Stimulated activated naive B cell treated with anti-CD40 and anti-IgM and Interleukin-4, amounts not matched to agents 10 μg/mL and 1 μg/mL and 100 μg/mL, for 72 hours (primary cell): ENCODE measurements around the gene ZBP1.
A peak's percentile ranks its signal among the peaks of the same experiment; 100 is the strongest.

Experiments used
- ATAC-seq, 2 donors: fragments of 150-1000 bp; cut with Tn5 transposase; replicated peaks; 2 replicates each; pipeline ENCODE4 v1.10.0; 2021; ENCODE audit warnings: moderate library complexity in 1 of 2
- DNase-seq: peaks from one replicate; pipeline ENCODE4 v3.0.0; 2021
- H3K27ac Mint-ChIP-seq: one replicate; pipeline ENCODE4 v1.8.0; 2022; ENCODE audit warnings: mild to moderate bottlenecking, mixed read lengths
- H3K27me3 Mint-ChIP-seq, 2 donors: one replicate each; pipeline ENCODE4 v1.8.0; 2022; ENCODE audit warnings: mixed read lengths in 2 of 2
- H3K36me3 Mint-ChIP-seq, 2 donors: one replicate each; pipeline ENCODE4 v1.8.0; 2022; ENCODE audit warnings: mixed read lengths in 2 of 2, mild to moderate bottlenecking in 1 of 2
- H3K4me1 Mint-ChIP-seq, 2 donors: one replicate each; pipeline ENCODE4 v1.8.0; 2022; ENCODE audit warnings: mixed read lengths in 2 of 2, mild to moderate bottlenecking in 1 of 2
- H3K4me3 Mint-ChIP-seq, 2 donors: one replicate each; pipeline ENCODE4 v1.8.0; 2022; ENCODE audit warnings: mild to moderate bottlenecking in 2 of 2, mixed read lengths in 2 of 2, moderate library complexity in 1 of 2
- H3K9me3 Mint-ChIP-seq, 2 donors: one replicate each; pipeline ENCODE4 v1.8.0; 2022; ENCODE audit warnings: mixed read lengths in 2 of 2, mild to moderate bottlenecking in 1 of 2

ZBP1 gene

GRCh38 chr20:57611586-57612311 is 8.5 kb downstream of the ZBP1 start:
- no peak overlapping the region for H3K4me3 Mint-ChIP-seq
- no peaks in the 10 kb centered on the region for H3K9me3 Mint-ChIP-seq
- H3K27me3 Mint-ChIP-seq, result no peaks in the 10 kb centered on the region
- H3K4me1 Mint-ChIP-seq, result peaks cover 15 to 23% of the 10 kb centered on the region in 2 donors
- H3K27ac Mint-ChIP-seq, result no peak overlapping the region
- ATAC-seq (no peak), DNase-seq (no peak)
- H3K36me3 Mint-ChIP-seq, result peaks cover 14 to 33% of the 10 kb centered on the region in 2 donors

GRCh38 chr20:57610261-57610952 is 9.8 kb downstream of the ZBP1 start:
- ATAC-seq, result no peak
- H3K9me3 Mint-ChIP-seq, result no peaks in the 10 kb centered on the region
- H3K4me3 Mint-ChIP-seq, result no peak overlapping the region
- DNase-seq, result no peak
- no peaks in the 10 kb centered on the region for H3K27me3 Mint-ChIP-seq
- peak overlapping the region; percentile 44 for H3K27ac Mint-ChIP-seq
- peaks cover 14 to 33% of the 10 kb centered on the region in 2 donors for H3K36me3 Mint-ChIP-seq
- peaks cover 14 to 15% of the 10 kb centered on the region in 2 donors for H3K4me1 Mint-ChIP-seq

- H3K9me3 Mint-ChIP-seq, result no peaks in the 10 kb centered on the region
- H3K36me3 Mint-ChIP-seq, result peaks cover 14 to 33% of the 10 kb centered on the region in 2 donors
- H3K27me3 Mint-ChIP-seq, result no peaks in the 10 kb centered on the region
- H3K27ac Mint-ChIP-seq, result no peak overlapping the region
- H3K4me1 Mint-ChIP-seq, result peaks cover 14 to 15% of the 10 kb centered on the region in 2 donors
- DNase-seq (no peak), ATAC-seq (no peak)
- no peak overlapping the region for H3K4me3 Mint-ChIP-seq
These were observed 10.4 kb downstream of the ZBP1 start for GRCh38 chr20:57609842-57610167.

- Mint-ChIP-seq H3K4me3 (no peak overlapping the region), H3K36me3 (peaks cover 11 to 28% of the 10 kb centered on the region in 2 donors), H3K27ac (no peak overlapping the region), H3K9me3 (no peaks in the 10 kb centered on the region), H3K4me1 (peaks cover 14 to 18% of the 10 kb centered on the region in 2 donors), H3K27me3 (no peaks in the 10 kb centered on the region)
- no peak for ATAC-seq
- no peak for DNase-seq
These were observed 11.0 kb downstream of the ZBP1 start for GRCh38 chr20:57609086-57609841.

GRCh38 chr20:57608516-57608915 is 11.7 kb downstream of the ZBP1 start:
- H3K9me3 Mint-ChIP-seq, result no peaks in the 10 kb centered on the region
- H3K4me3 Mint-ChIP-seq, result no peak overlapping the region
- H3K27me3 Mint-ChIP-seq, result no peaks in the 10 kb centered on the region
- H3K36me3 Mint-ChIP-seq, result peaks cover 11 to 28% of the 10 kb centered on the region in 2 donors
- ATAC-seq, result no peak
- H3K4me1 Mint-ChIP-seq, result peaks cover 14 to 18% of the 10 kb centered on the region in 2 donors
- H3K27ac Mint-ChIP-seq, result no peak overlapping the region
- no peak for DNase-seq

- Mint-ChIP-seq H3K9me3 (peaks cover 0 to 1% of the 10 kb centered on the region in 2 donors), H3K27ac (no peak overlapping the region), H3K4me3 (no peak overlapping the region), H3K27me3 (peaks cover 4 to 5% of the 10 kb centered on the region in 2 donors), H3K4me1 (peaks cover 16 to 20% of the 10 kb centered on the region in 2 donors), H3K36me3 (peaks cover 10 to 23% of the 10 kb centered on the region in 2 donors)
- DNase-seq (no peak), ATAC-seq (no peak)
These were observed 14.3 kb downstream of the ZBP1 start for GRCh38 chr20:57605878-57606277.

- Mint-ChIP-seq H3K36me3 (peaks cover 4 to 17% of the 10 kb centered on the region in 2 donors), H3K27ac (no peak overlapping the region), H3K4me3 (no peak overlapping the region), H3K27me3 (peaks cover 5 to 6% of the 10 kb centered on the region in 2 donors), H3K4me1 (peaks cover 10 to 15% of the 10 kb centered on the region in 2 donors), H3K9me3 (peaks cover 0 to 1% of the 10 kb centered on the region in 2 donors)
- ATAC-seq, result no peak
- no peak for DNase-seq
These were observed 15.2 kb downstream of the ZBP1 start for GRCh38 chr20:57605045-57605444.

- peaks cover 5 to 7% of the 10 kb centered on the region in 2 donors for H3K4me1 Mint-ChIP-seq
- H3K27me3 Mint-ChIP-seq, result peaks cover 5 to 6% of the 10 kb centered on the region in 2 donors
- peaks cover 0 to 1% of the 10 kb centered on the region in 2 donors for H3K9me3 Mint-ChIP-seq
- ATAC-seq (no peak), DNase-seq (no peak)
- peaks cover under 1 to 2% of the 10 kb centered on the region in 2 donors for H3K36me3 Mint-ChIP-seq
- H3K4me3 Mint-ChIP-seq, result no peak overlapping the region
- H3K27ac Mint-ChIP-seq, result no peak overlapping the region
These were observed 17.1 kb downstream of the ZBP1 start for GRCh38 chr20:57603120-57603519.

- peaks cover 0 to 1% of the 10 kb centered on the region in 2 donors for H3K9me3 Mint-ChIP-seq
- H3K4me1 Mint-ChIP-seq, result peaks cover 11 to 12% of the 10 kb centered on the region in 2 donors
- DNase-seq (no peak), ATAC-seq (no peak)
- H3K27ac Mint-ChIP-seq, result peak overlapping the region; percentile 32
- no peak overlapping the region for H3K4me3 Mint-ChIP-seq
- H3K27me3 Mint-ChIP-seq, result peaks cover 5 to 6% of the 10 kb centered on the region in 2 donors
- H3K36me3 Mint-ChIP-seq, result no peaks in the 10 kb centered on the region
These were observed 18.5 kb downstream of the ZBP1 start for GRCh38 chr20:57601737-57602136.

- Mint-ChIP-seq H3K27ac (no peak overlapping the region), H3K4me1 (peaks cover 11 to 12% of the 10 kb centered on the region in 2 donors), H3K4me3 (no peak overlapping the region), H3K9me3 (peaks cover 0 to 1% of the 10 kb centered on the region in 2 donors), H3K36me3 (no peaks in the 10 kb centered on the region), H3K27me3 (peaks cover 5 to 6% of the 10 kb centered on the region in 2 donors)
- no peak for ATAC-seq
- no peak for DNase-seq
These were observed 19.0 kb downstream of the ZBP1 start for GRCh38 chr20:57601211-57601570.

- no peak overlapping the region for H3K27ac Mint-ChIP-seq
- ATAC-seq (peak in 1 of 2 donors; percentile 55), DNase-seq (no peak)
- H3K9me3 Mint-ChIP-seq, result peaks cover 0 to 1% of the 10 kb centered on the region in 2 donors
- no peak overlapping the region for H3K4me3 Mint-ChIP-seq
- H3K4me1 Mint-ChIP-seq, result peaks cover 12 to 13% of the 10 kb centered on the region in 2 donors
- H3K36me3 Mint-ChIP-seq, result peaks cover 0 to 1% of the 10 kb centered on the region in 2 donors
- H3K27me3 Mint-ChIP-seq, result peaks cover 5 to 6% of the 10 kb centered on the region in 2 donors
These were observed 19.7 kb downstream of the ZBP1 start for GRCh38 chr20:57600320-57601210.

- peaks cover 5 to 6% of the 10 kb centered on the region in 2 donors for H3K27me3 Mint-ChIP-seq
- ATAC-seq (no peak), DNase-seq (no peak)
- no peak overlapping the region for H3K4me3 Mint-ChIP-seq
- H3K36me3 Mint-ChIP-seq, result peaks cover 0 to 1% of the 10 kb centered on the region in 2 donors
- peaks cover 15 to 23% of the 10 kb centered on the region in 2 donors for H3K4me1 Mint-ChIP-seq
- no peak overlapping the region for H3K27ac Mint-ChIP-seq
- peaks cover 0 to 1% of the 10 kb centered on the region in 2 donors for H3K9me3 Mint-ChIP-seq
These were observed 21.7 kb downstream of the ZBP1 start for GRCh38 chr20:57598491-57598890.

GRCh38 chr20:57598060-57598459 is 22.2 kb downstream of the ZBP1 start:
- Mint-ChIP-seq H3K4me3 (no peak overlapping the region), H3K4me1 (peaks cover 16 to 23% of the 10 kb centered on the region in 2 donors), H3K27ac (no peak overlapping the region), H3K27me3 (peaks cover 5 to 6% of the 10 kb centered on the region in 2 donors), H3K36me3 (peaks cover 0 to 1% of the 10 kb centered on the region in 2 donors), H3K9me3 (peaks cover 0 to 1% of the 10 kb centered on the region in 2 donors)
- DNase-seq (no peak), ATAC-seq (no peak)
